ENCODE measurements around the gene SH3BGRL.
A peak's percentile ranks its signal among the peaks of the same experiment; 100 is the strongest.

Gene SH3BGRL

DNA sequence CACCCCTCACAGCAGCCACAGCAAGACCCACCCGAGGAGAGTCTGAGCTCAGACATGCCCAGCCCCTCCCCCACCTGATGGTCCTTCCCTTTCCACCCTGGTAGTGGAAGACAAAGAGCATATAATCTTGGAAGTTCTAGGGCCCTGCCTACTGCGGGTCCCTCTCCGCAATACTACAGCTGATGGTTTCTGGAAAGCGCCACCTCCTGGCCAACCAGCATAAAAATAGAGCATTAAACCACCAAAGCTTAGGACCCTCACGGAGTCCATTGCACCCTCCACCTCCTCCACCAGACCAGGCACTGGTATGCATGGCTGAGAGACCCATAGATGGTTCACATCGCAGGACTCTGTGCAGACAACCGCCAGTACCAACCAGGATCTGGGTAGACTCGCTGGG is 78.2 kb downstream of the SH3BGRL start:
- peak; percentile 19 for DNase-seq
- Histone ChIP-seq H3K36me3 (no peaks in the 10 kb centered on the region), H3K4me3 (ENCODE audit: low read depth, low read length) (no peak overlapping the region), H3K27ac (no peak overlapping the region), H3K27me3 (ENCODE audit: insufficient read depth, low read depth, severe bottlenecking) (no peaks in the 10 kb centered on the region), H3K9me3 (ENCODE audit: severe bottlenecking) (no peaks in the 10 kb centered on the region)
- TF ChIP-seq, protein P1, sequence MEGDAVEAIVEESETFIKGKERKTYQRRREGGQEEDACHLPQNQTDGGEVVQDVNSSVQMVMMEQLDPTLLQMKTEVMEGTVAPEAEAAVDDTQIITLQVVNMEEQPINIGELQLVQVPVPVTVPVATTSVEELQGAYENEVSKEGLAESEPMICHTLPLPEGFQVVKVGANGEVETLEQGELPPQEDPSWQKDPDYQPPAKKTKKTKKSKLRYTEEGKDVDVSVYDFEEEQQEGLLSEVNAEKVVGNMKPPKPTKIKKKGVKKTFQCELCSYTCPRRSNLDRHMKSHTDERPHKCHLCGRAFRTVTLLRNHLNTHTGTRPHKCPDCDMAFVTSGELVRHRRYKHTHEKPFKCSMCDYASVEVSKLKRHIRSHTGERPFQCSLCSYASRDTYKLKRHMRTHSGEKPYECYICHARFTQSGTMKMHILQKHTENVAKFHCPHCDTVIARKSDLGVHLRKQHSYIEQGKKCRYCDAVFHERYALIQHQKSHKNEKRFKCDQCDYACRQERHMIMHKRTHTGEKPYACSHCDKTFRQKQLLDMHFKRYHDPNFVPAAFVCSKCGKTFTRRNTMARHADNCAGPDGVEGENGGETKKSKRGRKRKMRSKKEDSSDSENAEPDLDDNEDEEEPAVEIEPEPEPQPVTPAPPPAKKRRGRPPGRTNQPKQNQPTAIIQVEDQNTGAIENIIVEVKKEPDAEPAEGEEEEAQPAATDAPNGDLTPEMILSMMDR (IDR thresholded peaks at IDR 0.05; ENCODE audit: low read depth, low read length) = peak; percentile 48

DNA sequence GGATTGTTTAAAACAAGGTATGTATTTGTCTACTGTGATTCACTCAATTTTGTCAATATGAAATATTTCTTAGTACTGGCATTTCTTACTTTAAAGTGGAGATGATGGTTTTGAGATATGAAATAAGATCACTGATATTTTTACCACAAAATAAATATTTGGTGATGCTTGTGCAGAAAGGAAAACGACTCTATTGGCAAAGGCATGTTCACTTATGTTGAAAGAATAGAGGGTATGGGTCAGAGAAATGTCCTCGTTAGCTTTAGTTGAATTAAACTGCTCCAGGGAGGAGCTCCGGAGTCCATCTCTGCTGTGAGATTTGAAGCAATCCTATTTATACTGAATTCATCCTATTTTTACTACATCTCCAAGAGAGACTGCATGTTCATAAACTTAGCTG is 84.2 kb downstream of the SH3BGRL start:
- Histone ChIP-seq H3K4me3 (ENCODE audit: low read depth, low read length) (no peak overlapping the region), H3K36me3 (no peaks in the 10 kb centered on the region), H3K9me3 (ENCODE audit: severe bottlenecking) (no peaks in the 10 kb centered on the region), H3K27me3 (ENCODE audit: insufficient read depth, low read depth, severe bottlenecking) (no peaks in the 10 kb centered on the region), H3K27ac (no peak overlapping the region)
- TF ChIP-seq, protein P1 (IDR thresholded peaks at IDR 0.05; ENCODE audit: low read depth, low read length) = no peak
- no peak for DNase-seq

DNA sequence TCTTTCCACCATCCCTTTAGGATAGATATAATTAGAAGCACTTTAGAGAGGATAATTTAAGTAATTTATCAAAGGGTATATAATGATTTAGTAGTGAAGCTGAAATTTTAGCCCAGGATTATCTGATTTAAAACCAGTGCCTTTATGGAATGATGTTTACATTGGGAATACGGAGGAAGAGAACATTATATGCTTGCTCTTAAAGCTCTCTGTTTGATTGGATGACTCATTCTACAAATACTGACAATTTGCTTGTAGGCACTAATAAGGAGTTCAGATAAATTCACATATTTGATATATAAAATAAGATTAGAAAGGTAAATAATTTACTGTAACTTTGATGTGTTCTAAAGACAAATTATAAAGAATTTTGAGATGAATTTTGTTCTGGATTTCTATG is 84.7 kb downstream of the SH3BGRL start:
- no peak for DNase-seq
- H3K9me3 ChIP-seq (ENCODE audit: severe bottlenecking) = no peaks in the 10 kb centered on the region
- no peaks in the 10 kb centered on the region for H3K36me3 ChIP-seq
- H3K27me3 ChIP-seq (ENCODE audit: insufficient read depth, low read depth, severe bottlenecking) = no peaks in the 10 kb centered on the region
- TF ChIP-seq, protein P1 (IDR thresholded peaks at IDR 0.05; ENCODE audit: low read depth, low read length) = no peak
- no peak overlapping the region for H3K27ac ChIP-seq
- H3K4me3 ChIP-seq (ENCODE audit: low read depth, low read length) = no peak overlapping the region

DNA sequence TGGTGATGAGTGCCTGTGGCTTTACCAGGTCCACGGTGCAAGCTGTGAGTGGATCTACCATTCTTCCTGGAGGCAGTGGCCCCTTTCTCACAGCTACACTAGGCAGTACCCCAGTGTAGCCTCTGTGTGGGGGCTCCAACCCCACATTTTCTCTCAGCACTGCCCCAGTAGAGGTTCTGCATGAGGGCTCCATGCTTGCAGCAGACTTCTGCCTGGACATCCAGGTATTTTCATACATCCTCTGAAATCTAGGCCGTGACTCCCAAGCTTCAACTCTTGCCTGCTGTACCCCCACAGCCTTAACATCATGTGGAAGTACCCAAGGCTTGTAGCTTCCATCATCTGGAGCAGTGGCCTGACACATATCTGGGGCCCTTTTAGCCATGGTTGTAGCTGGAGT is 90.1 kb downstream of the SH3BGRL start:
- peaks cover 6% of the 10 kb centered on the region for H3K9me3 ChIP-seq (ENCODE audit: severe bottlenecking)
- DNase-seq = no peak

DNA sequence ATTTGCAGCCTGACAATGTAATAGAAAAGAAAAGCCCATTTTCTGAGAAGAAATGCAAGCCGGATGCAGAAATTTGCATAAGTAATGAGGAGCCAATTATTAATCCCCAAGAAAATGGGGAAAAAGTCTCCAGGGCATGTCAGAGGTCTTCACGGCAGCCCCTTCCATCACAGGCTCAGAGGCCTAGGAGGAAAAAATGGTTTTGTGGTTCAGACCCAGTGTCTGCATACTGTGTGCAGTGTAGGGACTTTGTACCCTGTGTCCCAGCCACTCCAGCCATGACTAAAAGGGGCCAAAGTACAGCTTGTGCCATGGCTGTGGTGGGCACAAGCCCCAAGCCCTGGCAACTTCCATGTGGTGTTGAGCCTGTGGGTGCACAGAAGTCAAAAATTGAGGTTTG is 92.2 kb downstream of the SH3BGRL start:
- Histone ChIP-seq H3K27ac (no peak overlapping the region), H3K27me3 (ENCODE audit: insufficient read depth, low read depth, severe bottlenecking) (no peaks in the 10 kb centered on the region), H3K36me3 (no peaks in the 10 kb centered on the region), H3K4me3 (ENCODE audit: low read depth, low read length) (no peak overlapping the region), H3K9me3 (ENCODE audit: severe bottlenecking) (peaks cover 6% of the 10 kb centered on the region)
- no peak for DNase-seq
- TF ChIP-seq, protein P1 (IDR thresholded peaks at IDR 0.05; ENCODE audit: low read depth, low read length) = no peak

More for the DNA sequence above, 90.1 kb downstream of the SH3BGRL start:
- TF ChIP-seq, protein P1 (IDR thresholded peaks at IDR 0.05; ENCODE audit: low read depth, low read length) = no peak
- Histone ChIP-seq H3K27me3 (ENCODE audit: insufficient read depth, low read depth, severe bottlenecking) (no peaks in the 10 kb centered on the region), H3K36me3 (no peaks in the 10 kb centered on the region), H3K4me3 (ENCODE audit: low read depth, low read length) (no peak overlapping the region), H3K27ac (no peak overlapping the region)

DNA sequence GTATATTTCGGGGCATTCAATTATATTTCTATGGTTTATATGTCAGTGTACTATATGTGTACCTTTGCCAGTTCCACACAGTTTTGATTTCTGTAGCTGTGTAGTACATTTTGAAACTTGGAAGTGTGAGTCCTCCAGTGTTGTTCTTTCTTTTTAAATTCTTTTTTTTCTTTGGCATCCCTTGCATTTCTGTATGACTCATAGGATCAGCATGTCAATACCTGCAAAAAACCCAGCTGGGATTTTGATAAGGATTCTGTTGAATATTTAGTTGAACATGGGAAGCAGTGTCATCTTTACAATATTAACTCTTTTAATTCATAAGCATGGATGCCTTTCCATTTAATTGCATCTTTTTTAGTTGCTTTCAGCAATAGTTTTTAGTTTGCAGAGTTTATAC is 100.0 kb downstream of the SH3BGRL start:
- Histone ChIP-seq H3K27ac (no peak overlapping the region), H3K9me3 (ENCODE audit: severe bottlenecking) (no peaks in the 10 kb centered on the region), H3K27me3 (ENCODE audit: insufficient read depth, low read depth, severe bottlenecking) (peaks cover 5% of the 10 kb centered on the region), H3K4me3 (ENCODE audit: low read depth, low read length) (no peak overlapping the region), H3K36me3 (no peaks in the 10 kb centered on the region)
- DNase-seq = no peak
- TF ChIP-seq, protein P1 (IDR thresholded peaks at IDR 0.05; ENCODE audit: low read depth, low read length) = no peak
